Right ventricle myocardium superior (tissue), 1 donor: ENCODE data around the gene RNF212. TPM values are rescaled to one million over a fixed set of nuclear protein-coding genes. Genes with fewer than 3 reads are reported as not detected.
A peak's percentile ranks its signal among the peaks of the same experiment; 100 is the strongest.

Experiments used
- ATAC-seq: fragments of 200-7000 bp; cut with Tn5 transposase; one replicate; pipeline ENCODE4 v1.9.1; 2020; ENCODE audit warnings: mild to moderate bottlenecking; ENCODE audit not compliant: poor library complexity
- DNase-seq: peaks from one replicate; pipeline ENCODE4 v3.0.0-alpha.2; 2020
- intact Hi-C: fragments of 100-400 bp; cut with DNase I; formaldehyde crosslinking; loops from one replicate; pipeline ENCODE4 v1.11.2; 2022
- total RNA-seq: library from RNA; stranded (reverse); fragmentation: NEBNext Ultra II Directional; extraction: Animal tissue kit (Norgen Biotek cat#: 25700); gene quantifications from one replicate; pipeline ENCODE4 v1.2.1, GENCODE V29; 2021
- donor health status: DM: no; HTN: yes; CAD: no; lungs with severe emphysema.

The RNF212 gene
- total RNA-seq, 1 donor from 2014 or later, result 0.30 TPM

- ATAC-seq (no peak), DNase-seq (no peak)
- intact Hi-C loops, result no loop called here
Observed at GRCh38 chr4:1093391-1094335, 19.7 kb downstream of the RNF212 start.

DNA sequence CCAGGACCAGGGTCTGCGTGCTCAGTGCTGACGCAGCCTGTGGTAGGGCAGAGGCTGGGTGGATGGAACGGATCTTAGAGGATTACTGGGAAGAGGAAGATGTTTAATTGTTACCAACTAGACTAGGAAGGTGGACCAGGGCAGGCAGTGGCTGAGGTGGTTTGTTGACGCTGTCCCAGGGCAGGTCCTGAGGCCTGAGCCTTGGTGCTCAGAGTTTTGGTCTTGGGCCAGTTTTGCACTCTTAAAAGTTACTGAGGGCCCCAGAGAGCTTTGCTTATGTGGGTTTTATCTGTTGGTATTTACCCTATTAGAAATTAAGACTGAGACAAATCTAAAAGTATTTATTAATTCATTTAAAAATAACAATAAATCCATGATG lies 20.4 kb downstream of the RNF212 start:
- intact Hi-C loops, result no loop called here
- ATAC-seq (no peak), DNase-seq (no peak)

- DNase-seq (no peak), ATAC-seq (no peak)
- intact Hi-C loops, result no loop called here
Observed at GRCh38 chr4:1092026-1092982, 21.1 kb downstream of the RNF212 start.

DNA sequence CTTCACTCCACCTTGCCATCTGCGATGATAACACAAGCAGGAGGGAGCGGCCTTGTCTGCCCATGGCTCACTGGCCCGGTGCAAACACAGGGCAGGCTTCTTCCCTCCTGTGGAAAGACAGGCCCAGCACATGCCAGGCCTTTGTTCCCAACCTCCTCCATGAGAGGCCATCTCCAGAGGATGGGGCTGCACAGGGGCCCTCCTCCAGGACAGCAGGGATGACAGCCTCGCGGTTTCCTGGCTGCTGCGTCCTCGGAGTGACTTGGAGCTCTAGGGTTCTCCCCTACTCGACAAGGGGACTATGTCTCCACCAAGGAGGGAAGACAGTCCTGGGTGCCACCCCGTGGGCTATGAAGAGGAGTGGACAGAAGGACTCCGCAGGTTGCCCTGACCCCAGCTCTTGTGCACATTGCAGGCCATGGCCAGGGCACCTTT lies 21.8 kb downstream of the RNF212 start:
- ATAC-seq (no peak), DNase-seq (no peak)
- intact Hi-C loops, result no loop called here

- ATAC-seq (no peak), DNase-seq (no peak)
- intact Hi-C loops, result no loop called here
Observed at GRCh38 chr4:1090465-1091440, 22.6 kb downstream of the RNF212 start.

GRCh38 chr4:1090036-1090435 lies 23.3 kb downstream of the RNF212 start:
- ATAC-seq, result no peak
- intact Hi-C loops, result no loop called here
- DNase-seq, result no peak

DNA sequence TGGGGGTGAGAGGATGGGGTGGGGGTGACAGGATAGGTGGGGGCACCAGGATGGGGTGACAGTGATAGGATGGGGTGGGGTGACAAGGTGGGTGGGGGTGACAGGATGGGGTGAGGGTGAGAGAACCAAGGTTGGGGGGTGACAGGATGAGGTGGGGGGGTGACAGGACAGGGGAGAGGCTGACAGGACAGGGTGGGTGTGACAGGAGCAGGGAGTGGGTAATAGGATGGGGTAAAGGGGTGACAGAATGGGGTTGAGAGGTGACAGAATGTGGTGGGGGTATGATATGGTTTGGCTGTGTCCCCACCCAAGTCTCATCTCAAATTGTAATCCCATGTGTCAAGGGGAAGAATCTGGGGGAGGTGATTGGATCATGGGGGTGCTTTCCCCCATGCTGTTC lies 26.0 kb downstream of the RNF212 start:
- DNase-seq (no peak), ATAC-seq (no peak)
- intact Hi-C loops, result no loop called here

GRCh38 chr4:1086011-1086410 lies 27.4 kb downstream of the RNF212 start:
- DNase-seq, result no peak
- ATAC-seq, result no peak
- intact Hi-C loops, result no loop called here

DNA sequence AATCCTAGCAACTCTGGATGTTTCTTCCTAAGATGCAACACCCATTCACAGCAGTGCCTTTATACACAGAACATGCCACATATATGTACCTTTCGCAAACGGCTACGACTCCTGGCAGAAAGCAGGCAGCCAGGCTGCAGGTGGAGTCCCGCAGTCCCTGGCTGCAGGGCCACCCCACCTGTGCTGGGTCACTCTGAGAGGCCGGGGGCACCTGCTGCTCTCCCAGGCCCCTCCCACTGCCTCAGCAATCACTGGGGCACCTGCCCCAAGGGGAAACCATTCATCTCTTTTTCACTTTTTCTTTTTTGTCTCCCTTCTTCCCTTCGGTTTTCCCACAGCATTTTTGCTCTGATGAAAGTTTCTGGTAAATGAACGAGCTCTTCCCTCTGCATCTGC lies 28.0 kb downstream of the RNF212 start:
- intact Hi-C loops, result no loop called here
- ATAC-seq (no peak), DNase-seq (no peak)

DNA sequence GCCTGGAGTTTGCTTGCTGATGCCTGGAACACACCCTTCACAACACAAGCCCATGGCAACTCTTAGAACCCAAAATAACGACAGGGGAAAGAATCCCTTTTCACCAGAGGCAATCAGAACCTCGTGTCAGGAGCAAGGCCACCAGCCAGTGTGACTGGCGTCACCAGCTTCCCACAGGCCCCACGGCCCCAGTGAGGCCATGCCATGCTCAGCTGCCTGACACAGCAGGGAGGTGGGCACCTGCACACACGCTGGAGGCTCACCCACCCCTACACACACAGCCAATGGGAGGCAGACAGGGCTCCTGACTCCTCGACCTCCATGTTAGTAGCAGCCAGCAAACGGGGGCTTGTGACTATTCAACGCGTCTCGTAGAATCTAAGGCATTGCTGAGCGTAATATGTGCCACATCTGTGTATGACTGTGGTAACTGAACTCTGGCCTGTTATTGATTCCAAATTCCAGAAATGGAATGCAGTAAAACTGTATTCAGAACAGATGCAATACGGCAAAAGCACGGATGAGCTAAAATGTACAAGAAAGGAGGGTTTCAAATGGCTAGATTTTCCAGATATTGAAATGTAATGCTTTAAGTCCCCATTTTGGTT lies 28.5 kb downstream of the RNF212 start:
- DNase-seq (no peak), ATAC-seq (no peak)

GRCh38 chr4:1084394-1084793 lies 29.0 kb downstream of the RNF212 start:
- ATAC-seq (no peak), DNase-seq (no peak)
- intact Hi-C loops, result no loop called here

More for the DNA sequence above, 28.5 kb downstream of the RNF212 start:
- intact Hi-C loops, result no loop called here

DNA sequence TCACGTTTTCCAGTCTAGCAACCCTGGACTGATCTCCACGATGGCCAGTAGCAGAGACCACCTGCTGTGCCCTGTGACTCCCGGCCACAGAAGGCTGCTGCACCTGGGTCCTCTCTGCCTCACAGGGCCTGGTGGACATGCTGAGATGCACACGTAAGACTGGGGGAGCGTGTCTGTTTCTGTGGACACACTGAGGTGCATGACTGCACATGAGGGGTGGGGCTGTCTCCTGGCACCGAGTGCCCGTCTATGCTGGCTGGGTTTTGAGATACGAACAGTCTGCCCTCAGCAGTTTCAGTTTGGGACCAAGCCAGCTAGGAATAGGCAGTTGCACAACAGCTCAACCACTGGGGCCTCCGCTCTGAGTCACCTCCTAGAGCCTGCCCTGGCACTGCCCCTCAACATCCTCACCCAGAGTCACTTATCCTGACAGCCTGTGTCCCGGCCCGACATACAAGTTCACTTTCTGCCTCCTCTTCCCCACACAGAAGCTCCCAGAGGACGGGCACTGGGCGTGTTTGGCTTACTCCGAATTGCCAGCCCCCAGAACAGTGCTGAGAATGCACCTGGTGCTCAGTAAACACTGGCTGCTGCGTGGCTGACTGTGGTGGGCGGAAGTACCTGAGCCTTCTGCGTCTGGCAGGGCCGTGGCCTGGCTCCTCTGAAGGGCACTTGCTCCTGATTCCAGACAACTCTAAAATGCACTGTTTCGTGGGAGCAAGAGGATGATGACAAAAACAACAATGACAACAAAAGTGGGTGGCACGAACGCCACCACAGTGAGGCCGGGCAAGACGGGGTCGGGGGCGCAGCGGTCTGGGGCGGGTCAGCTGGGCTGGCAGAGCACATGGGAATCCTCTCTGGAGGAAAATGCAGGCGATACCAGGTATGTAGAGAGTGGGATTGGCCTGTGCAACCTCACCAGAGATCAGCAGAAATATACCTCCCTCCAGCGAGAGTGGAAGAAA lies 30.9 kb downstream of the RNF212 start:
- peak; percentile 87 for ATAC-seq
- DNase-seq, result peak; percentile 66
- intact Hi-C loops, result no loop called here

GRCh38 chr4:1081689-1082040 lies 31.7 kb downstream of the RNF212 start:
- intact Hi-C loops, result no loop called here
- DNase-seq, result no peak
- no peak for ATAC-seq

DNA sequence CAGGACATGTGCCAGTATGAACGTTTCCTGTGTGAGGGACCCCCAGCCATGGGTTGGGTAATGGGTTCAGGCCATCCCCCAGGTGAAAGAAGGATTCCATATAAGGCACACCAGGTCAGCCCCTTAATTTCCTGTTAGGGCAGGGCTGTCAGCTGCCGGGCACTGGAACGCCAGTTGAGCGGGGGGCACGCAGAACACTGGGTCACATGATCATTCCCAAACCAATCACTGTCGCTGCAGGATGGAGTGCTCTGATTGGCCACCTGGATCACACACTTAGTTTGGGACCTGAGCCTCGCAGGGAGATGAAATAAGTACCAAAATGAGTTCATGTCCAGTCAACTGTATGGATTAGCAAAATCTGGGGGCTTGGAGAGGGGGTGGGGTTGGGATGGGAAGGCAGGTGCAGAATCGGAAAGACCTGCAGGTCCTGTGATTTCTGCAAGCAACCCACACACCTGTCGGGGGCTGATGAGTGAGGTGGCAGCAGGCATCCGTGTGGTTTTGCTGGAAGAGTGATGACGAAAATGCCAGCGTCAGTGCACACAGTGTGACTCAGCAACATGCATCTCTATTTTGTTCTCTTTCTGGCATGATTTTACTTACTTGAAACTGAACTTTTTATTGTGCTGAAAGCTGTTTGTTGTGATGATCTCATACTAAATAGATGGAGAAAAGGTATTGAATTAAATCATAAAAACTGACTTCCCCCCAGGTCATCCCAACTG lies 32.2 kb downstream of the RNF212 start:
- intact Hi-C loops, result no loop called here
- ATAC-seq, result no peak

GRCh38 chr4:1080432-1080831 lies 32.9 kb downstream of the RNF212 start:
- intact Hi-C loops, result no loop called here
- ATAC-seq (no peak), DNase-seq (no peak)

More for the DNA sequence above, 32.2 kb downstream of the RNF212 start:
- no peak for DNase-seq

GRCh38 chr4:1079711-1080265 lies 33.6 kb downstream of the RNF212 start:
- no peak for DNase-seq
- ATAC-seq, result no peak
- intact Hi-C loops, result no loop called here
